CD4-positive, alpha-beta T cell treated with Interleukin-6 at 100 ng/mL for 8 hours (primary cell): ENCODE results near the gene RNF212.

Source experiments
- DNase-seq: peaks from one replicate; pipeline ENCODE4 v3.0.0-alpha.2; 2020; ENCODE audit warnings: mixed read lengths, low spot score

RNF212 gene

GRCh38 chr4:1036095-1036494 lies 77.3 kb downstream of the RNF212 start:
- DNase-seq: no peak

- no peak for DNase-seq
Observed at GRCh38 chr4:1035510-1035909, 77.9 kb downstream of the RNF212 start.

GRCh38 chr4:1033840-1034551 lies 79.4 kb downstream of the RNF212 start:
- DNase-seq: no peak

DNA sequence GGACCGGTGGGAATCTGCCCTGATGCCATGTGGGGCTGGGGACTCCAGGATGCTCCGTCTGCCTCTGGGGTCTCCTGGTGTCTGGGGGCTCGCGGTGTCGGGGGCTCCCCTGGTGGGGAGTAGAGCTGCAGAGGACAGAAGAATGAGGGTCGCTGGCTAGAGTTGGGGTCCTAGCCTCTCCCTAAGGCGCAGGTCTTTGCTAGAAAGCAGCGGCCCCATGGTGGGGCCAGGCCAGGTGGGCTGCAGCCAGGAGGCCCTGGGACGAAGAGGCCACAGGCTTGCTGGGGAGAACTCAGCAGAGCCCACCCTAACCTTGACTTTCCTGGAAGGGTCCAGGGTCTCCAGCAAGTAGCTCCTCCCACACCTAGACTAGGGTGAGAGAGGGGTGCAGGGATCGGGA lies 80.5 kb downstream of the RNF212 start:
- no peak for DNase-seq

GRCh38 chr4:1031956-1032795 lies 81.2 kb downstream of the RNF212 start:
- DNase-seq: no peak

- DNase-seq: no peak
Observed at GRCh38 chr4:1031346-1031745, 82.0 kb downstream of the RNF212 start.

DNA sequence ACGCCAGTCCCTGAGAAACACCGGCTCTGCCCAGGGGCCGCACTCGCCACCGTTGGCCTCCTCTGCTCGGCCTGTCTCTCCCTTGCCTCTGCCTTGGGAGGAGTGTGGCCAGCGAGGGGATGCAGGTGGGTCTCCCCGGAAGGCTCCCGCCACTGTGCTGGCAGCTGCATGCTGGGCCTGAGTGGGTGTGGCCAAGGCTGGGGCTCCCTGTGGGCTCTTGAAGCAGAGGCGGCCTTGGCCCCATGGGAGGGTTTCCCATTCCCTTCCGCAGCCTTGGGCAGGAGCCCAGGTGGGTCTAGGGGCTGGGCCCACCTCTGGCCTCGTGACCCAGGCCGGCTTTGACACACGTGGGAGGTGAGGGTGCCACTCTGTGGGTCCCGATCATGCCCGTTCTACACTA lies 82.8 kb downstream of the RNF212 start:
- DNase-seq: no peak

DNA sequence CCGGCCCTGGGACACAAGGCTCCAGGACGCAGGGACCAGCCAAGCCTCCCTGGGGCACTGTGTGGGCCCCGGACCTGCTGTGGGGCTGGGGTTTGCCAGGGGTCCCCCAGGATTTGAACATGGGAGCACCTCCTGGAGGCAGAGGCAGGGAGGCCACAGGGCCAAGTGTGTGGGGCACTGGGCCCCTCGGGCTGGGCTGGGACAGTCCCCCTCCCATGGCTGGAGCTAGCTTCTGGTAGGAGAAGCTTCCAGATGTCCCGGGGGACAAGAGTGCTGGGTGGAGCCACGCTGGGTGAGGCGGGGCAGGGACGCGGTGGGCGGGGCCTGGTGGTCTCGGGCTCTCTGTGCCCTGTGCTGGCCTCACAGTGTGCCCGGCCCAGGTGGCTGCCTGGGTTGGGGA lies 83.3 kb downstream of the RNF212 start:
- no peak for DNase-seq

GRCh38 chr4:1029529-1029928 lies 83.8 kb downstream of the RNF212 start:
- DNase-seq: no peak

DNA sequence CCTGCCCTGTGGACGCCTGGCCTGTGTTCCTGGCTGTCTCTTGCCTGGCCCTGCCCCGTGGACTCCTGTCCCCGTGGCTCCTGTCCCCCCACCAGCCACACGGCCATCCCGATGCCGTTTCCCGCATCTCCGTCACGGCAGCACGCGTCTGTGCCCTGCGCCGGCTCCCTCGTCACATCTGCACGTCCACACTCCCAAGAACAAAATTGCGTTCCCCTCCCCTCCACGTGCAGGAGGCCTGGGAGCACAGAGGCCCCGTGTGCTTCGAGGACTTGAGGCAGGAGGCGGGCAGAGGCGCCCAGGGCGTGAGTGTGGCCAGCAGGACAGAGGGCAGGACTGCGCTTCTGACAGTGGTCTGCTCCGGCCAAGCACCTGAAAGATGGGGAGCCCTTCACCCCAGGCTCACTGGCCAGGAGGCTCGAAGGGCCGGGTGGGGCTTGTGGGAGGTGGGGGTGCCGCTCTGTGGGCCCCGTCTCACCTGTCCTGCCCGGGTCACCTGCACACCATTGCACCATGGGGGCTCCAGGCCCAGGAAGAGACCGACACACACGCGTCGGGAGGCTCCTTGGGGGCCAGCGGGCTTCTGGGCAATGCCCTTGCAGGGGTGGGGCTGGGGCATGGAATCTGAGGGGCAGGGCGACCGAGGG lies 84.7 kb downstream of the RNF212 start:
- DNase-seq: no peak

DNA sequence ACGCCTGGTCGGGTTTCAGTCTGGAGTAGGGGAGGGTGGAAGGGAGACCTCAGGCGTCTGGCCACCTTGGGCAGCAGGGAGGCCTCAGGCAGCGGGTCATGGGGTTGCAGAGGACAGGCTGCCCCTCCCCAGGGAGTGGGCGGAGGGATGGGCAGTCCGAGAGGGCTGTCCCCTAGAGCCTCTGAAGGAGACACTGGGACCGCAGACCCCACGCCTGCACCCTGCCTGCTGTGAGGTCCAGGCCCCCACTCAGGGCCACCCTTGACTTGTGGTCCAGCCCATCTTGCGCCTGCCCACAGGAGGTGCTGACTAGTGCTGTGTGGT lies 85.5 kb downstream of the RNF212 start:
- no peak for DNase-seq

DNA sequence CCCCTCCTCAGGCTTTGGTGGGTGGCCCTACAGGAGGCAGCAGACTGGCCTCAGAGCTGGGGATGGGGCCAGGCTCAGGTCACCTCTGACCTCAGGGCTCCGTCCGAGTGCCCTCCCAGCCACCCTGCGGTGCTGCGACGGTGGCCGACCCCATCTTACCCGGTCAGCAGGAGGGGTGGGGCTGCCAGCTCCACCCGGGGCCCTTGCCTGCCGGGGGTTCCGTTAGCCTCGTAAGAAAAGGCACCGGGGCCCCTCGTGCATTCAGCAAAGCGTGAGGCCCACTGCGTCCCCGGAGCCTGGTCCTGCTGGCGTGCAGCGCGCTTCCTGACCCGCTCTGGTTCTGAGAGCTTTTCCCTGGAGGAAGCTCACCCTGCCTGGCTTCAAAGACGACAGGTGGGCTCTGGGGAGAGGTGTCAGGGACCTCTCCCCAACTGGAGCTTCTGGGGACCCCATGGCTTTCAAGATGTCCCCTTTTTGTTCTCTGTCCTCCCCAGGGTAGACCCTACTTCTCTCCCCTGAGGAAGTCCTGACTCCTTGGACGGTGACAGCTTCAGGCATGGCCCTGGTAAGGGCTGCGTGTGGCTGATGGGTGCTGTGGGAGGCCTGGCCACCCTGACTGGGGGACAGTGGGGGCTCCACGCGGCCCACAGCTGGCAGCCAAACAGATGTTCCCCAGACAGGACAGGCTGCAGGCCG lies 86.0 kb downstream of the RNF212 start:
- DNase-seq: no peak

GRCh38 chr4:1026115-1026514 lies 87.2 kb downstream of the RNF212 start:
- no peak for DNase-seq

- DNase-seq: no peak
Observed at GRCh38 chr4:1024882-1025545, 88.3 kb downstream of the RNF212 start.

DNA sequence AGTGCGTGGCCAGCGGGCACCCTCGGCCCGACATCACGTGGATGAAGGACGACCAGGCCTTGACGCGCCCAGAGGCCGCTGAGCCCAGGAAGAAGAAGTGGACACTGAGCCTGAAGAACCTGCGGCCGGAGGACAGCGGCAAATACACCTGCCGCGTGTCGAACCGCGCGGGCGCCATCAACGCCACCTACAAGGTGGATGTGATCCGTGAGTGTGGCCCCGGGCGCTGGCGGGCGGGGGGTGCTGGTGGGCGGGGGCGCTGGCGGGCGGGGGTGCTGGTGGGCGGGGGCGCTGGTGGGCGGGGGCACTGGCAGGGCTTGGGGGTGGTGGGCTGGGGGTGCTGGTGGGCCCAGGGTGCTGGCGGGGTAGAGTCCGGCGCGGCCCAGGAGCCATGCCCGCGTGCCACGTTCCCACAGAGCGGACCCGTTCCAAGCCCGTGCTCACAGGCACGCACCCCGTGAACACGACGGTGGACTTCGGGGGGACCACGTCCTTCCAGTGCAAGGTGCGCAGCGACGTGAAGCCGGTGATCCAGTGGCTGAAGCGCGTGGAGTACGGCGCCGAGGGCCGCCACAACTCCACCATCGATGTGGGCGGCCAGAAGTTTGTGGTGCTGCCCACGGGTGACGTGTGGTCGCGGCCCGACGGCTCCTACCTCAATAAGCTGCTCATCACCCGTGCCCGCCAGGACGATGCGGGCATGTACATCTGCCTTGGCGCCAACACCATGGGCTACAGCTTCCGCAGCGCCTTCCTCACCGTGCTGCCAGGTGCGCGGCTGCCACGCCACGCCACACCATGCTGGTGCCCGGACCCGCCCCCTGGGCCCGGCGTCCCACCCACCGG lies 89.2 kb downstream of the RNF212 start:
- DNase-seq: no peak

GRCh38 chr4:1023075-1023640 lies 90.2 kb downstream of the RNF212 start:
- DNase-seq: no peak

- DNase-seq: no peak
Observed at GRCh38 chr4:1022739-1023066, 90.7 kb downstream of the RNF212 start.

- no peak for DNase-seq
Observed at GRCh38 chr4:1022051-1022738, 91.2 kb downstream of the RNF212 start.
